Sciatic nerve (tissue), 2 donors: ENCODE data around the gene DIAPH1. TPM values are rescaled to one million over a fixed set of nuclear protein-coding genes. Genes with fewer than 3 reads are reported as not detected.

Experiments used
- ATAC-seq: fragments of 200-7000 bp; cut with Tn5 transposase; one replicate; pipeline ENCODE4 v1.9.1; 2020; ENCODE audit warnings: mild to moderate bottlenecking, moderate library complexity
- DNase-seq: peaks from one replicate; pipeline ENCODE4 v3.0.0-alpha.2; 2020; ENCODE audit warnings: low spot score
- intact Hi-C: fragments of 100-400 bp; cut with DNase I; formaldehyde crosslinking; loops from one replicate; pipeline ENCODE4 v1.14.2; 2022
- total RNA-seq: library from RNA; stranded (reverse); fragmentation: NEBNext Ultra II Directional; extraction: Animal tissue kit (Norgen Biotek cat#: 25700); gene quantifications from one replicate; pipeline ENCODE4 v1.2.1, GENCODE V29; 2021
- donor health status: DM: no; HTN: no; CAD: no.
- donor health status: DM: no; HTN: no; CAD: no.

DIAPH1 gene
- total RNA-seq, 1 donor from 2014 or later: 92.5 TPM

GRCh38 chr5:141513627-141514329 is 105.0 kb downstream of the DIAPH1 start:
- peak; percentile 87 for DNase-seq
- ATAC-seq: peak; percentile 76
- intact Hi-C loops: no loop called here

- DNase-seq (peak; percentile 70), ATAC-seq (peak; percentile 22)
- intact Hi-C loops: no loop called here
These were observed 105.7 kb downstream of the DIAPH1 start for GRCh38 chr5:141512911-141513626.

GRCh38 chr5:141512390-141512910 is 106.3 kb downstream of the DIAPH1 start:
- ATAC-seq: no peak
- intact Hi-C loops: no loop called here
- DNase-seq: peak; percentile 88

GRCh38 chr5:141511771-141512325 is 107.0 kb downstream of the DIAPH1 start:
- DNase-seq (no peak), ATAC-seq (no peak)
- intact Hi-C loops: no loop called here

- intact Hi-C loops: no loop called here
- ATAC-seq: no peak
- DNase-seq: no peak
These were observed 107.8 kb downstream of the DIAPH1 start for GRCh38 chr5:141510850-141511601.

- intact Hi-C loops: no loop called here
- DNase-seq: no peak
- ATAC-seq: no peak
These were observed 108.6 kb downstream of the DIAPH1 start for GRCh38 chr5:141510160-141510559.

- intact Hi-C loops: no loop called here
- ATAC-seq (peak; percentile 72), DNase-seq (peak; percentile 77)
These were observed 109.8 kb downstream of the DIAPH1 start for GRCh38 chr5:141508798-141509611.

GRCh38 chr5:141508440-141508797 is 110.4 kb downstream of the DIAPH1 start:
- ATAC-seq (peak; percentile 1), DNase-seq (no peak)
- intact Hi-C loops: no loop called here

GRCh38 chr5:141507387-141508091 is 111.3 kb downstream of the DIAPH1 start:
- intact Hi-C loops: no loop called here
- ATAC-seq (peak; percentile 90), DNase-seq (peak; percentile 85)

GRCh38 chr5:141506381-141507155 is 112.2 kb downstream of the DIAPH1 start:
- intact Hi-C loops: no loop called here
- ATAC-seq: no peak
- DNase-seq: no peak

- intact Hi-C loops: no loop called here
- DNase-seq (no peak), ATAC-seq (no peak)
These were observed 114.6 kb downstream of the DIAPH1 start for GRCh38 chr5:141504216-141504615.

GRCh38 chr5:141503681-141504080 is 115.1 kb downstream of the DIAPH1 start:
- intact Hi-C loops: no loop called here
- DNase-seq: no peak
- ATAC-seq: no peak

GRCh38 chr5:141501761-141502160 is 117.0 kb downstream of the DIAPH1 start:
- no peak for DNase-seq
- intact Hi-C loops: no loop called here

GRCh38 chr5:141496038-141496437 is 122.8 kb downstream of the DIAPH1 start:
- ATAC-seq (no peak), DNase-seq (no peak)
- intact Hi-C loops: no loop called here

More at GRCh38 chr5:141501761-141502160, 117.0 kb downstream of the DIAPH1 start:
- ATAC-seq: no peak

- ATAC-seq: no peak
- intact Hi-C loops: no loop called here
- no peak for DNase-seq
These were observed 123.4 kb downstream of the DIAPH1 start for GRCh38 chr5:141495453-141495811.

GRCh38 chr5:141494761-141495452 is 123.9 kb downstream of the DIAPH1 start:
- intact Hi-C loops: no loop called here
- DNase-seq: no peak
- no peak for ATAC-seq
